MCF 10A (cell line): ENCODE results near the gene TNS3. TPM values are rescaled to one million over a fixed set of nuclear protein-coding genes. Genes with fewer than 3 reads are reported as not detected.

Experiments
- BruUV-seq: library from RNA; stranded (reverse); fragments of 400-500 nt; replicated peaks from 2 replicates; lab custom pipeline; 2021; lab: Mats Ljungman, UMichigan
- CTCF ChIA-PET: fragments of 300-600 bp; sonication (Branson Sonifier 250); formaldehyde crosslinking; extraction: SDS; loops from one replicate; lab custom pipeline; 2021; ENCODE audit warnings: antibody characterized with exemption, inconsistent platforms; lab: Yijun Ruan, JAX
- POLR2A ChIA-PET: fragments of 300-600, 350-650 bp; sonication (Branson Sonifier 250); formaldehyde crosslinking; extraction: SDS; loops from one replicate; lab custom pipeline; 2020; ENCODE audit warnings: antibody characterized with exemption, inconsistent platforms; lab: Yijun Ruan, JAX
- DNase-seq: peaks from one replicate; pipeline ENCODE4 v3.0.0-alpha.2; 2018; ENCODE audit not compliant: unreplicated experiment
- H3K27ac Mint-ChIP-seq: one replicate; pipeline ENCODE4 v1.8.0; 2022; ENCODE audit warnings: mild to moderate bottlenecking, low read depth, mixed read lengths; ENCODE audit not compliant: unreplicated experiment
- H3K27me3 Mint-ChIP-seq: one replicate; pipeline ENCODE4 v1.8.0; 2022; ENCODE audit warnings: mixed read lengths; ENCODE audit not compliant: insufficient read depth, unreplicated experiment
- H3K36me3 Mint-ChIP-seq: one replicate; pipeline ENCODE4 v1.8.0; 2022; ENCODE audit warnings: mild to moderate bottlenecking, moderate library complexity, mixed read lengths; ENCODE audit not compliant: insufficient read depth, unreplicated experiment
- H3K4me1 Mint-ChIP-seq: one replicate; pipeline ENCODE4 v1.8.0; 2022; ENCODE audit warnings: mixed read lengths; ENCODE audit not compliant: insufficient read depth, unreplicated experiment
- H3K4me3 Mint-ChIP-seq: one replicate; pipeline ENCODE4 v1.8.0; 2022; ENCODE audit warnings: mild to moderate bottlenecking, moderate library complexity, mixed read lengths; ENCODE audit not compliant: unreplicated experiment
- H3K9me3 Mint-ChIP-seq: one replicate; pipeline ENCODE4 v1.8.0; 2022; ENCODE audit warnings: mixed read lengths; ENCODE audit not compliant: unreplicated experiment
- intact Hi-C: fragments of 100-400 bp; cut with micrococcal nuclease; formaldehyde crosslinking; loops from 2 replicates; pipeline ENCODE4 v1.14.1; 2022
- total RNA-seq: library from RNA; stranded (reverse); gene quantifications from 2 replicates; pipeline ENCODE4 v1.2.3, GENCODE V29; 2022
- TF ChIP-seq, protein P1 (sequence below): fragments of 200-600 bp; IDR thresholded peaks from one replicate; pipeline ENCODE4 v1.8.0; 2022; ENCODE audit warnings: antibody characterized with exemption, mild to moderate bottlenecking; ENCODE audit not compliant: unreplicated experiment

The TNS3 gene
- total RNA-seq, 1 experiment from 2014 or later = 30.1 TPM

- Mint-ChIP-seq H3K27me3 (no peaks in the 10 kb centered on the region), H3K9me3 (no peaks in the 10 kb centered on the region), H3K27ac (no peak overlapping the region), H3K4me1 (no peaks in the 10 kb centered on the region), H3K36me3 (peaks cover 49% of the 10 kb centered on the region), H3K4me3 (no peak overlapping the region)
- no TSS peak for BruUV-seq
- CTCF ChIA-PET = interaction anchor here (0.6 kb wide), 1 partner anchor 15 kb away, joined by 6 read pairs; no protein-coding TSS in a partner anchor
- TF ChIP-seq, protein P1, sequence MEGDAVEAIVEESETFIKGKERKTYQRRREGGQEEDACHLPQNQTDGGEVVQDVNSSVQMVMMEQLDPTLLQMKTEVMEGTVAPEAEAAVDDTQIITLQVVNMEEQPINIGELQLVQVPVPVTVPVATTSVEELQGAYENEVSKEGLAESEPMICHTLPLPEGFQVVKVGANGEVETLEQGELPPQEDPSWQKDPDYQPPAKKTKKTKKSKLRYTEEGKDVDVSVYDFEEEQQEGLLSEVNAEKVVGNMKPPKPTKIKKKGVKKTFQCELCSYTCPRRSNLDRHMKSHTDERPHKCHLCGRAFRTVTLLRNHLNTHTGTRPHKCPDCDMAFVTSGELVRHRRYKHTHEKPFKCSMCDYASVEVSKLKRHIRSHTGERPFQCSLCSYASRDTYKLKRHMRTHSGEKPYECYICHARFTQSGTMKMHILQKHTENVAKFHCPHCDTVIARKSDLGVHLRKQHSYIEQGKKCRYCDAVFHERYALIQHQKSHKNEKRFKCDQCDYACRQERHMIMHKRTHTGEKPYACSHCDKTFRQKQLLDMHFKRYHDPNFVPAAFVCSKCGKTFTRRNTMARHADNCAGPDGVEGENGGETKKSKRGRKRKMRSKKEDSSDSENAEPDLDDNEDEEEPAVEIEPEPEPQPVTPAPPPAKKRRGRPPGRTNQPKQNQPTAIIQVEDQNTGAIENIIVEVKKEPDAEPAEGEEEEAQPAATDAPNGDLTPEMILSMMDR = no peak
- POLR2A ChIA-PET = no interaction called here
- DNase-seq = no peak
- intact Hi-C loops = no loop called here
Measured at GRCh38 chr7:47523401-47523800, 58.5 kb downstream of the TNS3 start.

GRCh38 chr7:47521816-47522561, 59.9 kb downstream of the TNS3 start:
- DNase-seq = no peak
- ChIA-PET CTCF (interaction anchor here (0.6 kb wide), 1 partner anchor 1008 kb away, joined by 4 read pairs; no protein-coding TSS in a partner anchor), POLR2A (no interaction called here)
- H3K27ac Mint-ChIP-seq = no peak overlapping the region
- TF ChIP-seq, protein P1 = no peak
- H3K4me1 Mint-ChIP-seq = no peaks in the 10 kb centered on the region
- BruUV-seq = no TSS peak
- H3K4me3 Mint-ChIP-seq = no peak overlapping the region
- intact Hi-C loops = no loop called here
- H3K36me3 Mint-ChIP-seq = peaks cover 48% of the 10 kb centered on the region
- H3K27me3 Mint-ChIP-seq = no peaks in the 10 kb centered on the region
- H3K9me3 Mint-ChIP-seq = no peaks in the 10 kb centered on the region

DNA sequence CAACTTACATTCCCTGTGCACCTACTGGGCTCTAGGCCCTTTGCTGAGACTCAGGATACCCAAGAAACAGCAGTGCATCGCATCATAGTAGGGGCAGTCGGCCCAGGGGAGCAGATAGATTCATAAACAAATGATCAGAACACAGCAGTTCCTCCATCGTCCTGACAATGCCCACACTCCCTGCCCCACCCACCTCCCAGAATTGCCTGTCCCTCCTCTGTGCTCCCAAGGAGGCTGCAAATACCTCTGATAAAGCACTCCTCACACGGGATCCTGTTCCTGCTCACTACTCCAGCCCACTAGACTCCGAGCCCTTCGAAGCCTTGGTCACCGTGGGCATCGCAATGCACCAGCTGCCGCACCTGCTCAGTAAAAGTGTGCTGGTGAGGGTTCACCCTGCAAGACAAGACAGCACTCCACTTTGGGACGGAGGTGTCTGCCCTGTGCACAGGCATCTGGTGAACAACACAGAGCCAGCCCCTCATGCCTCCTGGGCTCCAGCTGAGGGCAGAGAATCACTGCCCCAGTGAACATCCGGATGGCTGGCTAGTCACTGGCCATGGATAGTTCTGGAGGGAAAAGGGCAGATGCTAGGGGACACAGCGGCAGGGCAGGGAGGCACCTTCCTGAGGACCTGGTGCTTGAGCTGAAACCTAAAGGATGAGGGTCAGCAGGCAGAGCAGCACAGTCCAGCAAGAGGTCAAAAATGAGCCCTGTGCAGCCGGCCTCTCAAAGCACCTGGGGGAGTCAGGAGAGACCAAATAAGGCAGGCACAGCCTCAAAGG, 60.7 kb downstream of the TNS3 start:
- no peaks in the 10 kb centered on the region for H3K4me1 Mint-ChIP-seq
- DNase-seq = no peak
- no peak overlapping the region for H3K27ac Mint-ChIP-seq
- BruUV-seq = no TSS peak
- H3K36me3 Mint-ChIP-seq = peaks cover 45% of the 10 kb centered on the region
- CTCF ChIA-PET = no interaction called here
- TF ChIP-seq, protein P1 = no peak
- intact Hi-C loops = no loop called here
- H3K27me3 Mint-ChIP-seq = no peaks in the 10 kb centered on the region
- no peaks in the 10 kb centered on the region for H3K9me3 Mint-ChIP-seq
- H3K4me3 Mint-ChIP-seq = no peak overlapping the region
- POLR2A ChIA-PET = no interaction called here

- intact Hi-C loops = no loop called here
- Mint-ChIP-seq H3K4me1 (no peaks in the 10 kb centered on the region), H3K4me3 (no peak overlapping the region), H3K27me3 (no peaks in the 10 kb centered on the region), H3K36me3 (peaks cover 42% of the 10 kb centered on the region), H3K9me3 (no peaks in the 10 kb centered on the region), H3K27ac (peak overlapping the region; percentile 61)
- BruUV-seq = no TSS peak
- DNase-seq = peak; percentile 43
- TF ChIP-seq, protein P1 = no peak
- ChIA-PET CTCF (interaction anchor here (0.6 kb wide), 1 partner anchor 39 kb away, joined by 3 read pairs; no protein-coding TSS in a partner anchor), POLR2A (no interaction called here)
Measured at GRCh38 chr7:47520406-47520805, 61.5 kb downstream of the TNS3 start.
